Neural cell (in vitro differentiated cells): Measurements from ENCODE around the gene PCAT6. TPM values are rescaled to one million over a fixed set of nuclear protein-coding genes. Genes with fewer than 3 reads are reported as not detected.

Experiments
- H2AFZ ChIP-seq: fragments of 200-600, 300-800 bp; sonication (generic), shearing (Covaris generic); 2 replicates; pipeline ENCODE4 v1.6.0; 2014; ENCODE audit warnings: low read depth, mild to moderate bottlenecking, antibody characterized with exemption, low read length, moderate library complexity
- H3F3A ChIP-seq: fragments of 200-600 bp; shearing (Covaris generic); 2 replicates; pipeline ENCODE4 v1.6.1; 2016; ENCODE audit warnings: mild to moderate bottlenecking, moderate library complexity, mixed read lengths, antibody characterized with exemption, low read length; ENCODE audit not compliant: insufficient read depth, poor library complexity, severe bottlenecking
- H3K27ac ChIP-seq: fragments of 200-600, 300-800 bp; sonication (generic), shearing (Covaris generic); 2 replicates; pipeline ENCODE4 v1.5.1; 2014; ENCODE audit warnings: mild to moderate bottlenecking, low read length, moderate library complexity
- H3K27me3 ChIP-seq: fragments of 300-800, 200-600 bp; sonication (generic), shearing (Covaris generic); 2 replicates; pipeline ENCODE4 v1.6.0; 2014; ENCODE audit warnings: mild to moderate bottlenecking, low read depth, low read length, moderate library complexity; ENCODE audit not compliant: insufficient read depth
- H3K36me3 ChIP-seq: fragments of 300-800, 200-600 bp; sonication (generic), shearing (Covaris generic); 2 replicates; pipeline ENCODE4 v1.5.1; 2014; ENCODE audit warnings: mild to moderate bottlenecking, antibody characterized with exemption, low read length, moderate library complexity; ENCODE audit not compliant: insufficient read depth
- H3K4me2 ChIP-seq: fragments of 300-800, 200-600 bp; sonication (generic), shearing (Covaris generic); 2 replicates; pipeline ENCODE4 v1.6.0; 2014; ENCODE audit warnings: mild to moderate bottlenecking, low read length
- H3K4me3 ChIP-seq: fragments of 300-800, 200-600 bp; sonication (generic), shearing (Covaris generic); 2 replicates; pipeline ENCODE4 v1.5.1; 2014; ENCODE audit warnings: mild to moderate bottlenecking, low read length, moderate library complexity
- H3K79me2 ChIP-seq: fragments of 200-600 bp; shearing (Covaris generic); replicated peaks from 2 replicates; pipeline ENCODE4 v1.6.0; 2014; ENCODE audit warnings: mild to moderate bottlenecking, low read length, moderate library complexity; ENCODE audit not compliant: insufficient read depth
- H3K9ac ChIP-seq: fragments of 300-800, 200-600 bp; sonication (generic), shearing (Covaris generic); 2 replicates; pipeline ENCODE4 v1.6.1; 2016; ENCODE audit warnings: mild to moderate bottlenecking, low read length, mixed read lengths
- H3K9me2 ChIP-seq: fragments of 200-600 bp; shearing (Covaris generic); 2 replicates; pipeline ENCODE4 v1.6.1; 2016; ENCODE audit warnings: mild to moderate bottlenecking, low read length, mixed read lengths; ENCODE audit not compliant: insufficient read depth
- H3K9me3 ChIP-seq: fragments of 200-600, 300-800 bp; sonication (generic), shearing (Covaris generic); 2 replicates; pipeline ENCODE4 v1.6.1; 2016; ENCODE audit warnings: mild to moderate bottlenecking, mixed run types, low read length, moderate library complexity, mixed read lengths
- H4K20me1 ChIP-seq: fragments of 200-600 bp; shearing (Covaris generic); 2 replicates; pipeline ENCODE4 v1.6.1; 2016; ENCODE audit warnings: mild to moderate bottlenecking, mixed run types; ENCODE audit not compliant: insufficient read depth
- CTCF ChIP-seq: fragments of 450-650 bp; IDR thresholded peaks from 2 replicates; pipeline ENCODE4 v1.5.1; 2014; ENCODE audit warnings: antibody characterized with exemption, mild to moderate bottlenecking, moderate library complexity; ENCODE audit not compliant: poor library complexity, severe bottlenecking
- EP300 ChIP-seq: fragments of 450-650 bp; conservative IDR thresholded peaks from 2 replicates; pipeline ENCODE4 v1.6.1; 2014; ENCODE audit warnings: antibody characterized with exemption, mild to moderate bottlenecking, moderate library complexity; ENCODE audit not compliant: poor library complexity, severe bottlenecking
- EZH2 ChIP-seq: fragments of 200-600, 300-800 bp; shearing (Covaris generic), sonication (generic); IDR thresholded peaks from 2 replicates; pipeline ENCODE4 v1.6.1; 2014; ENCODE audit warnings: antibody characterized with exemption, low read length, borderline replicate concordance, mild to moderate bottlenecking; ENCODE audit not compliant: insufficient read depth, poor library complexity, severe bottlenecking
- MXI1 ChIP-seq: fragments of 450-650 bp; conservative IDR thresholded peaks from 2 replicates; pipeline ENCODE4 v1.6.1; 2014; ENCODE audit warnings: antibody characterized with exemption, mild to moderate bottlenecking; ENCODE audit not compliant: poor library complexity, severe bottlenecking
- POLR2AphosphoS5 ChIP-seq: IDR thresholded peaks from 2 replicates; pipeline ENCODE4 v1.6.1; 2012
- RAD21 ChIP-seq: fragments of 450-650 bp; conservative IDR thresholded peaks from 2 replicates; pipeline ENCODE4 v1.6.1; 2014; ENCODE audit warnings: antibody characterized with exemption, mild to moderate bottlenecking, moderate library complexity
- REST ChIP-seq: IDR thresholded peaks from 2 replicates; pipeline ENCODE4 v1.6.1; 2012; ENCODE audit warnings: borderline replicate concordance
- SMC3 ChIP-seq: fragments of 450-650 bp; conservative IDR thresholded peaks from 2 replicates; pipeline ENCODE4 v1.6.1; 2014; ENCODE audit warnings: antibody characterized with exemption, mild to moderate bottlenecking, moderate library complexity; ENCODE audit not compliant: poor library complexity
- TAF1 ChIP-seq: IDR thresholded peaks from 2 replicates; pipeline ENCODE4 v1.6.1; 2012; ENCODE audit warnings: low read depth
- polyA plus RNA-seq: library from polyadenylated mRNA; depleted of rRNA; stranded (reverse); fragments of >200 nt; gene quantifications from 2 replicates; pipeline ENCODE4 v1.2.3, GENCODE V29; 2014

The PCAT6 gene
- polyA plus RNA-seq, 1 donor from 2014 or later = 0.76 TPM

- Histone ChIP-seq H3K4me2 (no peak overlapping the region), H3K27ac (no peak overlapping the region), H2AFZ (no peak overlapping the region), H3K27me3 (no peaks in the 10 kb centered on the region), H3F3A (no peaks in the 10 kb centered on the region), H3K79me2 (peaks cover 99% of the 10 kb centered on the region), H3K9me3 (no peaks in the 10 kb centered on the region), H3K36me3 (peaks cover 4% of the 10 kb centered on the region), H3K9me2 (no peaks in the 10 kb centered on the region), H4K20me1 (peaks cover 61% of the 10 kb centered on the region), H3K4me3 (no peak overlapping the region), H3K9ac (no peak overlapping the region)
- TF ChIP-seq SMC3 (no peak), CTCF (no peak), POLR2AphosphoS5 (no peak), EZH2 (no peak), TAF1 (no peak), EP300 (no peak), RAD21 (no peak), MXI1 (no peak)
Measured at GRCh38 chr1:202800742-202801141, 10.0 kb upstream of the PCAT6 start.

- Histone ChIP-seq H2AFZ (no peak overlapping the region), H3K27me3 (no peaks in the 10 kb centered on the region), H3F3A (no peaks in the 10 kb centered on the region), H3K9ac (no peak overlapping the region), H3K27ac (no peak overlapping the region), H3K9me3 (no peaks in the 10 kb centered on the region), H3K4me2 (no peak overlapping the region), H3K9me2 (no peaks in the 10 kb centered on the region), H4K20me1 (peaks cover 57% of the 10 kb centered on the region), H3K79me2 (peaks cover 99% of the 10 kb centered on the region), H3K4me3 (no peak overlapping the region), H3K36me3 (peaks cover 4% of the 10 kb centered on the region)
- TF ChIP-seq EP300 = no peak
- TF ChIP-seq REST = no peak
- TF ChIP-seq EZH2 = no peak
- no peak for TF ChIP-seq RAD21
- TF ChIP-seq TAF1 = no peak
- no peak for TF ChIP-seq POLR2AphosphoS5
- no peak for TF ChIP-seq MXI1
- no peak for TF ChIP-seq CTCF
- no peak for TF ChIP-seq SMC3
Measured at GRCh38 chr1:202801175-202801574, 9.6 kb upstream of the PCAT6 start.
